ENCODE measurements around the gene GAS1.
A peak's percentile ranks its signal among the peaks of the same experiment; 100 is the strongest.

The GAS1 gene

GRCh38 chr9:86947146-86948073 lies at the start of gene GAS1:
TSS of gene GAS1 (minus strand) at chr9:86947506. CDS start at chr9:86946779, 727 bp downstream.
- peak; percentile 54 for DNase-seq (ENCODE audit: low read depth)

GRCh38 chr9:86994231-86994630 lies 46.9 kb upstream of the GAS1 start:
- no peak for DNase-seq (ENCODE audit: low read depth)

- DNase-seq (ENCODE audit: low read depth) = no peak
Observed at GRCh38 chr9:86993830-86994229, 46.5 kb upstream of the GAS1 start.

GRCh38 chr9:86991077-86991476 lies 43.8 kb upstream of the GAS1 start:
- no peak for DNase-seq (ENCODE audit: low read depth)

- DNase-seq (ENCODE audit: low read depth) = no peak
Observed at GRCh38 chr9:86990290-86990689, 43.0 kb upstream of the GAS1 start.

GRCh38 chr9:86987900-86988299 lies 40.6 kb upstream of the GAS1 start:
- DNase-seq (ENCODE audit: low read depth) = no peak

- DNase-seq (ENCODE audit: low read depth) = no peak
Observed at GRCh38 chr9:86985132-86985647, 37.9 kb upstream of the GAS1 start.

GRCh38 chr9:86983620-86984259 lies 36.4 kb upstream of the GAS1 start:
- DNase-seq (ENCODE audit: low read depth) = no peak

GRCh38 chr9:86983249-86983619 lies 35.9 kb upstream of the GAS1 start:
- no peak for DNase-seq (ENCODE audit: low read depth)

GRCh38 chr9:86980802-86981201 lies 33.5 kb upstream of the GAS1 start:
- DNase-seq (ENCODE audit: low read depth) = no peak

- DNase-seq (ENCODE audit: low read depth) = no peak
Observed at GRCh38 chr9:86979657-86980056, 32.4 kb upstream of the GAS1 start.

GRCh38 chr9:86978922-86979474 lies 31.7 kb upstream of the GAS1 start:
- no peak for DNase-seq (ENCODE audit: low read depth)

- no peak for DNase-seq (ENCODE audit: low read depth)
Observed at GRCh38 chr9:86978413-86978812, 31.1 kb upstream of the GAS1 start.

- DNase-seq (ENCODE audit: low read depth) = no peak
Observed at GRCh38 chr9:86977205-86977835, 30.0 kb upstream of the GAS1 start.

- DNase-seq (ENCODE audit: low read depth) = no peak
Observed at GRCh38 chr9:86975606-86976005, 28.3 kb upstream of the GAS1 start.

- DNase-seq (ENCODE audit: low read depth) = no peak
Observed at GRCh38 chr9:86975036-86975435, 27.7 kb upstream of the GAS1 start.

- DNase-seq (ENCODE audit: low read depth) = no peak
Observed at GRCh38 chr9:86974421-86974820, 27.1 kb upstream of the GAS1 start.

GRCh38 chr9:86971742-86972141 lies 24.4 kb upstream of the GAS1 start:
- no peak for DNase-seq (ENCODE audit: low read depth)

- no peak for DNase-seq (ENCODE audit: low read depth)
Observed at GRCh38 chr9:86968258-86968920, 21.1 kb upstream of the GAS1 start.

- DNase-seq (ENCODE audit: low read depth) = no peak
Observed at GRCh38 chr9:86966852-86967511, 19.7 kb upstream of the GAS1 start.

GRCh38 chr9:86965636-86966395 lies 18.5 kb upstream of the GAS1 start:
- no peak for DNase-seq (ENCODE audit: low read depth)

All from activated T-cell treated with anti-CD3 and anti-CD28 coated beads for 1 hour (primary cell).